ENCODE results near the gene SLC1A3. TPM values are rescaled to one million over a fixed set of nuclear protein-coding genes. Genes with fewer than 3 reads are reported as not detected.

The SLC1A3 gene
- total RNA-seq, 1 experiment from 2014 or later = 18.6 TPM

DNA sequence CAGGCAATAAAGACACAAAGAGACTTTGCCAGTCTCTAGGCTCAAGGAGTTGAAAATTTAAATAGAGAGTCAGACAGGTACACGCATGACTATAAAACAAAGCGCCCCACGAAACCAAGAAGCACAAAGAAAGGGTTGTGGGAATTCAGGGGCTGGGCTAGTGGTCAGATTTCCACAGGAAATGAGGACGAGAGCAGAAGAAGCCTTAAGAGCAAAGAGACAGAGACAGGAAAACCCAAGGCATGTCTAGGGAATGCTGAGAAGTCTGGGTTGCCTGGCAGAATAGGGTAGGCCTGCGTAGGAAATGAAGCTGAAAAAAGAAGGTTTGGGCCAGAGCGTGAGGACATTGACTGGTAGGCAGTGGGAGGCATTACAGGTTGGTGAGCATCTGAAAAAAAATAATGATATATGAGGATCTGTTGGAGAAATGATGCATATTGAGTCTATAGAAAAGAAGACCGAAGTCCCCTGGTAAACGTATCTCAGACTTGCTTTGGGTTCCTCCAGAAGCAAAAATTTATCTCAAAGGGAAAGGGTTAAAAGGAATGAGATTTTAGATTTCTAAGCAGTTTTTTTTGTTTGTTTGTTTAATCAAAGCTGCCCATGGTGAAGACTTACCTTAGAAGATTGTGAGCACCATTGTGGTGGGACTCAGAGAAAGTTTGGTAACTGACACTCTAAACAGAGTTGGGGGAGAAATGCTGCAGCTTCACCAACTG is 51.8 kb downstream of the SLC1A3 start:
- TF ChIP-seq, protein P1, sequence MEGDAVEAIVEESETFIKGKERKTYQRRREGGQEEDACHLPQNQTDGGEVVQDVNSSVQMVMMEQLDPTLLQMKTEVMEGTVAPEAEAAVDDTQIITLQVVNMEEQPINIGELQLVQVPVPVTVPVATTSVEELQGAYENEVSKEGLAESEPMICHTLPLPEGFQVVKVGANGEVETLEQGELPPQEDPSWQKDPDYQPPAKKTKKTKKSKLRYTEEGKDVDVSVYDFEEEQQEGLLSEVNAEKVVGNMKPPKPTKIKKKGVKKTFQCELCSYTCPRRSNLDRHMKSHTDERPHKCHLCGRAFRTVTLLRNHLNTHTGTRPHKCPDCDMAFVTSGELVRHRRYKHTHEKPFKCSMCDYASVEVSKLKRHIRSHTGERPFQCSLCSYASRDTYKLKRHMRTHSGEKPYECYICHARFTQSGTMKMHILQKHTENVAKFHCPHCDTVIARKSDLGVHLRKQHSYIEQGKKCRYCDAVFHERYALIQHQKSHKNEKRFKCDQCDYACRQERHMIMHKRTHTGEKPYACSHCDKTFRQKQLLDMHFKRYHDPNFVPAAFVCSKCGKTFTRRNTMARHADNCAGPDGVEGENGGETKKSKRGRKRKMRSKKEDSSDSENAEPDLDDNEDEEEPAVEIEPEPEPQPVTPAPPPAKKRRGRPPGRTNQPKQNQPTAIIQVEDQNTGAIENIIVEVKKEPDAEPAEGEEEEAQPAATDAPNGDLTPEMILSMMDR (conservative IDR thresholded peaks at IDR 0.05) = no peak
- no peak overlapping the region for H3K4ac ChIP-seq (ENCODE audit: low read depth, low read length)
- Mint-ChIP-seq H3K27ac (no peak overlapping the region; a peak in 1 of 7 replicates), H3K4me1 (peaks cover 23 to 30% of the 10 kb centered on the region in 2 experiments), H3K4me3 (no peak overlapping the region), H3K9me3 (no peaks in the 10 kb centered on the region), H3K27me3 (ENCODE audit: low read depth) (no peaks in the 10 kb centered on the region), H3K36me3 (ENCODE audit: insufficient read depth in 1 of 3, low read depth in 3 of 3) (peaks cover 0 to 3% (median 0%) of the 10 kb centered on the region in 3 experiments; a peak in 2 of 7 replicates)
- no peak overlapping the region for H3K14ac ChIP-seq (ENCODE audit: insufficient read depth, low read length)
- no peak overlapping the region for H3K56ac ChIP-seq (ENCODE audit: insufficient read length, low read depth, low read length)
- no peak overlapping the region for H2BK20ac ChIP-seq (ENCODE audit: low read depth, low read length, poor library complexity, severe bottlenecking)
- no peaks in the 10 kb centered on the region for H4K20me1 ChIP-seq (ENCODE audit: control insufficient read depth, insufficient read depth, insufficient read length)
- no peak overlapping the region for H2AFZ ChIP-seq (ENCODE audit: low read length)
- H2AK5ac ChIP-seq (ENCODE audit: insufficient read length, low read length) = no peak overlapping the region
- H2BK12ac ChIP-seq (ENCODE audit: insufficient read length, low read depth, low read length) = no peak overlapping the region
- no peaks in the 10 kb centered on the region for H3K9me3 ChIP-seq (ENCODE audit: control insufficient read depth, low read depth, low read length)
- no peak overlapping the region for H3K27ac ChIP-seq (ENCODE audit: insufficient read length, low read depth, low read length)
- H3K27me3 ChIP-seq (ENCODE audit: insufficient read depth, low read length) = no peaks in the 10 kb centered on the region
- no peak overlapping the region for H4K5ac ChIP-seq (ENCODE audit: insufficient read length, low read depth, low read length)
- H3K23me2 ChIP-seq (ENCODE audit: insufficient read length, low read depth, low read length, poor library complexity, severe bottlenecking) = no peaks in the 10 kb centered on the region
- H4K8ac ChIP-seq (replicated peaks; ENCODE audit: insufficient read length, low read depth, low read length) = no peak overlapping the region
- H3K79me1 ChIP-seq (ENCODE audit: insufficient read depth, low read depth, low read length, poor library complexity, severe bottlenecking) = no peaks in the 10 kb centered on the region
- no peak overlapping the region for H4K91ac ChIP-seq (ENCODE audit: insufficient read length, low read depth, low read length)
- DNase-seq = no peak
- no peak overlapping the region for H2BK120ac ChIP-seq (ENCODE audit: low read depth, low read length, poor library complexity, severe bottlenecking)
- no peak overlapping the region for H3T11ph ChIP-seq (ENCODE audit: low read length)
- H3K9ac ChIP-seq (ENCODE audit: extremely low read depth, insufficient read length, low read length) = no peak overlapping the region
- H3K18ac ChIP-seq (ENCODE audit: insufficient read length, low read depth, low read length) = no peak overlapping the region
- no peaks in the 10 kb centered on the region for H3K79me2 ChIP-seq (ENCODE audit: insufficient read depth, low read length)
- no CpG with 5 or more reads among the region's 8 CpGs for WGBS (ENCODE audit: extremely low coverage, insufficient read length, low lambda C conversion rate)
- H3K4me2 ChIP-seq (ENCODE audit: insufficient read depth, insufficient read length, low read length) = no peak overlapping the region
- no peak overlapping the region for H2BK5ac ChIP-seq (ENCODE audit: insufficient read length, low read length)
- H3K23ac ChIP-seq (ENCODE audit: insufficient read length, low read depth, low read length) = no peak overlapping the region
- H2BK15ac ChIP-seq (ENCODE audit: low read depth, low read length) = no peak overlapping the region
- H3K4me1 ChIP-seq (ENCODE audit: insufficient read depth, low read length) = peaks cover 15% of the 10 kb centered on the region; the same call in 1 of the 2 replicates

All from H9 (cell line).